Stimulated activated CD8-positive, alpha-beta memory T cell treated with anti-CD3 and anti-CD28 coated beads, Interleukin-7, amount 100 ng/mL, for 4 hours (primary cell): ENCODE results near the gene AJM1.

Source experiments
- DNase-seq, 2 donors: peaks; one replicate each; pipeline ENCODE4 v3.0.0-alpha.2; 2020; ENCODE audit warnings: low read depth in 2 of 2

Gene AJM1

GRCh38 chr9:136808075-136808805 is 34.0 kb upstream of the AJM1 start:
- peak; percentile 16 to 50 for DNase-seq

- no peak for DNase-seq
Observed at GRCh38 chr9:136808806-136809158, 33.5 kb upstream of the AJM1 start.

GRCh38 chr9:136814725-136815421 is 27.4 kb upstream of the AJM1 start:
- DNase-seq, result no peak

- DNase-seq, result no peak
Observed at GRCh38 chr9:136815422-136815782, 26.9 kb upstream of the AJM1 start.

- DNase-seq, result no peak
Observed at GRCh38 chr9:136820971-136821825, 21.1 kb upstream of the AJM1 start.

GRCh38 chr9:136821826-136822544 is 20.3 kb upstream of the AJM1 start:
- DNase-seq, result no peak

GRCh38 chr9:136823136-136824046 is 18.9 kb upstream of the AJM1 start:
- DNase-seq, result no peak

GRCh38 chr9:136824496-136825225 is 17.6 kb upstream of the AJM1 start:
- no peak for DNase-seq

- DNase-seq, result no peak
Observed at GRCh38 chr9:136825295-136826187, 16.7 kb upstream of the AJM1 start.

- DNase-seq, result no peak
Observed at GRCh38 chr9:136826188-136826541, 16.1 kb upstream of the AJM1 start.

GRCh38 chr9:136826703-136827582 is 15.3 kb upstream of the AJM1 start:
- DNase-seq, result no peak

GRCh38 chr9:136827794-136828473 is 14.3 kb upstream of the AJM1 start:
- DNase-seq, result no peak

GRCh38 chr9:136828474-136829140 is 13.7 kb upstream of the AJM1 start:
- no peak for DNase-seq

- DNase-seq, result no peak
Observed at GRCh38 chr9:136829412-136829811, 12.9 kb upstream of the AJM1 start.

- no peak for DNase-seq
Observed at GRCh38 chr9:136829981-136830885, 12.0 kb upstream of the AJM1 start.
